CD4-positive, alpha-beta T cell treated with Interleukin-15 for 1 hour (primary cell): ENCODE measurements around the gene AKR1B1.
A peak's percentile ranks its signal among the peaks of the same experiment; 100 is the strongest.

Source experiments
- DNase-seq: peaks from one replicate; pipeline ENCODE4 v3.0.0-alpha.2; 2020

The AKR1B1 gene

DNA sequence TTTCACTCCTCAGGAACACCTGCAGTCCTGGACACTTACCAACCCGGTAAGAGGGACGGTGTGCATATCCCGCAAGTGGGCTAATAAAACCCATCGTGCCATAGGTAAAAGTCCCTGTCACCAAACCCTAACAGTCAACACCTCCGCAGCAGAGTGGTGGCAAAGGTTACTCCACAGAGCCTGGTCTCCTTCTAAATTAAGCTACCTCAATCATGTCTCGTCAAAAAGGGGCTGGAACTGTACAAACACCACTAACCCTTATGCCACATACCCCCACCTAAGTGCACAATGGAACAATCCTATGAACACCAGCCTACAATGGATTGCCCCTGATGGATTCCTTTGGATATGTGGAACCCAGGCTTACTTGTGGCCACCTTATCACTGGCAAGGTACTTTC is 9.6 kb upstream of the AKR1B1 start:
- DNase-seq: no peak

DNA sequence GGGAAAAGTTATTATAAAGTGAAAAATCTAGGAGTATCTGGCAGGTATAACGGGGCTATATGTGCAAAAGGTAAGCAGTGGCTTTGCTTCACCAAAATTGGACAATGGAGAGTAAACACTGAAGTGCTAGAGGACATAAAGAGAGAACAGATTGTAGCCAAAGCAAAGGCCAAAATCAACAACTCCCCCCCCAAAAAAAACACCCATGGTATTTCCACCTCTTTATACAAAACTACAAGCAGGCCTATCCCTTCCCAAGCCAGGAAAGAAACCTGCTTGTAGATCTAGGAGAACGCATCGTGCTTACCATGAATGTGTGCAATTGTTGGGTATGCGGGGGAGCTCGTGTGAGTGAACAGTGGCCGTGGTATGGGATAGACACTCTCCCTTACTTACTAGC is 9.2 kb upstream of the AKR1B1 start:
- no peak for DNase-seq

DNA sequence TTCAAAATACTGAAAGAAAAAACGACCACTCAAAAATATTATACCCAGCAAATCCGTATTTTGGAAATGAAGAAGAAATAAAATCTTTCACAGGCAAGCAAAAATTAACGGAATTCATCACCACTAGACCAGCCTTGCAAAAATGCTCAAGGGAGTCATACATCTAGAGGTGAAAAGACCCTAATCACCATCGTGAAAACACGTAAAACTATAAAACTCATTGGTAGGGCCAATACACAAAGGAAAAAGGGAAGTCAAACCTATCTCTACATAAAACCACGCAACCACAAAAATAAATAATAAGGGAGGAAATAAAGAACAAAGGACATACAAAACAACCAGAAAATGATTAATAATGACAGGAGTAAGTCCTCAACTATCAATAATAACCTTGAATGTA is 6.6 kb upstream of the AKR1B1 start:
- DNase-seq: no peak

- no peak for DNase-seq
Observed at GRCh38 chr7:134464496-134464895, 5.6 kb upstream of the AKR1B1 start.

GRCh38 chr7:134463751-134464150 is 4.9 kb upstream of the AKR1B1 start:
- no peak for DNase-seq

DNA sequence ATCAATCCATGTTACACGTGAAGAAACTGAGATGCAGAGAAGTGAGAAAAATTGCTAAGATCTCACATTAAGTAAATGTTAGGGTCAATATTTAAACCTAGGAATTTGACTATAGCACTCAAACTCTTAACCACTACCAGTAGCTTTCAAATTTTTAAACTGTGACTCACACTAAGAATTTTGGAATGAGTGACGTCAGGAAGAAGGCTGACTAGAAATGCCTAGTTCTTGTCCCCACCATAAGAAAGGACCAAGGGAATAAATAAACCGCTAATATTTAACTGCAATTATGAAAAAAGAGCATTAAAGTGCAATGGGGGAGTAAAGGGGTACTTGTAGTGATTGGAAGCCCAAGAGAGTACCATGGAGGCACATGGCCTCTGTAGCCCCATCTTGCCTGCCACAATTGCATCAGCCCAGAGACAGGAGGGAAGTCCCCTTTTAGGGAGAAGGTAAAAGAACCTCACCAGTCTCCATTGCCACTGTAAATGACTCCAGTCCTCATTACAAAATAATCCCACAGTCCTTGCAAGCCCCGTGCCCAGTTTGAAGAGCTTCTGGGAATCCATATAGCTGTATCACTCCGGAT is 3.5 kb upstream of the AKR1B1 start:
- DNase-seq: no peak

GRCh38 chr7:134461916-134462315 is 3.0 kb upstream of the AKR1B1 start:
- no peak for DNase-seq

GRCh38 chr7:134459981-134460380 is 1.1 kb upstream of the AKR1B1 start:
- no peak for DNase-seq

DNA sequence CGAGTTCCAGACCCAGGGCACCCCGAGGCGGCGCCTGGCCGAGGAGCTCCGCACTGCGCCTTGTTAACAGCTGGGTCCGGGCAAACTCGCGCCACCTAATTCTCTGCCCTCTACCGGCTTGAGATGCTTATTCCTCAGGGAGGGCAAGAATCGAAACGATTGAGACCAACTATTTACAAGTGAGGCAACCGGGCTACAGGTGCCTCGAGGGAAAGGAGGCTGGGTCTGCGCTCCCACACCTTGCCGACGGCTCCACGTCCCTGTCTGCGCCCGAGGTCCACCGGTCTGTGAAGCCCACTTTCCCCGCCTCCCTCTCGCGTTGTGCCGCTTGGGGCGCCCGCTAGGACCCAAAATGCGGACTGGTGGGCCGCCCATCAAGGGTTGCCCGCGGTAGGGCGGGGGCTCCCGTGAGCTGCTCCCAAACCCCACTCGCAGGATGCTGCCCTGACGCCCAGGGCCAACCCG is 527 bp downstream of the AKR1B1 start:
- DNase-seq: peak; percentile 60

GRCh38 chr7:134457210-134457609 is 1.7 kb downstream of the AKR1B1 start:
- no peak for DNase-seq

DNA sequence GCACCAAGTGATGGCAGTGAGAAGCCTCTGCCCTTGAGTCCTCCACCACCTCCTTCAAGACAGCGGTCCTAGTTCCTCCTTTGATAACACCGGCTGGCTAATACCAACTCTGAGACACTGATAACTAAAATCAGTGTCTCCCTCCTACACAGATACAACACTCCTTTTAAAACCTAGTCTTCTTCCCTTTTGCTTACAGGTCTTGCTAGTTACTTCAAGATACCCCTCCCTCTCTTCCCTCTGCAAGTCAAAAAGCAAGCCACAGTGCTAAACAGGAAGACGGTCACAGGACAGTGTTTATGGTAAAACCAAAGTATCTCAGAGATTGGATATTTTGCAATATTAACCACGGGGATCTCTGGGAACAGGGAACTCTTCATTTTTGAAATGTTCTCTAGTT is 4.6 kb downstream of the AKR1B1 start:
- DNase-seq: no peak

GRCh38 chr7:134453518-134453917 is 5.4 kb downstream of the AKR1B1 start:
- DNase-seq: no peak

- no peak for DNase-seq
Observed at GRCh38 chr7:134452991-134453473, 5.9 kb downstream of the AKR1B1 start.

GRCh38 chr7:134452419-134452838 is 6.5 kb downstream of the AKR1B1 start:
- DNase-seq: no peak

DNA sequence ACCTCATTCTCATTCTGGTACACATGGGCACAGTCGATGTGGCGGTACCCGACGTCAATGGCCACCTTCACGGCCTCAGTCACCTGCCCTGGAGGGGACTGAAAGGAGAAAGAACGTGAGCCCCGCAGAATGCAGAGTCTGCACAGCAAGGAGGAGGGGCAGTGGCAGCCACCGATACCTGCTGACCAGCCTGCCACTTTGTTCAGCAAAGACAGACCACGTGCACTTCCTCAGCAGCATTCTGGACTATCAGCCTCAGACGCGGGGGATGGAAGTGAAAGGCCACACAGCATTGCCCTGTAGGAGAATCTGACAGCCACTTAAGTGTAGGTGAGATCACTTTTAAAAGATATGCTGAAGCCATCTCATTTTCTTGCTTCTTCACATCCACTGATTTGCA is 7.2 kb downstream of the AKR1B1 start:
- no peak for DNase-seq

- no peak for DNase-seq
Observed at GRCh38 chr7:134450294-134451000, 8.5 kb downstream of the AKR1B1 start.

DNA sequence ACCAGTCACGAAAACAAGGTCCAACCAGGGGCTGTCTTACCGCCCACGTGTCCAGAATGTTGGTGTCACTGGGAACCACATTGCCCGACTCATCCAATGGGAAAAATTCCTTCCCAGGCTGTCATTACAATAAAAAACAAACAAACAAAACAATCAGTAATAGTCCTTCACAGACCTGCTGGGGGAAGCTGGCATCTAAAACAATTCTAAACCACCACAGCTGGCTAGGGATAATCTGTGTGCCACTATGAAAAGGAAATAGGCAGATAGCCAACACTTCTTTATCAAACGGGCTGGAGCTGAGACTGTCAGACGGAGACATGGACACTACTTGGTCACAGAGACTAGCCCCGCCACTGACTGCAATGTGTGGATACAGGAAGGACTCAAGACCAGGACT is 9.2 kb downstream of the AKR1B1 start:
- no peak for DNase-seq

DNA sequence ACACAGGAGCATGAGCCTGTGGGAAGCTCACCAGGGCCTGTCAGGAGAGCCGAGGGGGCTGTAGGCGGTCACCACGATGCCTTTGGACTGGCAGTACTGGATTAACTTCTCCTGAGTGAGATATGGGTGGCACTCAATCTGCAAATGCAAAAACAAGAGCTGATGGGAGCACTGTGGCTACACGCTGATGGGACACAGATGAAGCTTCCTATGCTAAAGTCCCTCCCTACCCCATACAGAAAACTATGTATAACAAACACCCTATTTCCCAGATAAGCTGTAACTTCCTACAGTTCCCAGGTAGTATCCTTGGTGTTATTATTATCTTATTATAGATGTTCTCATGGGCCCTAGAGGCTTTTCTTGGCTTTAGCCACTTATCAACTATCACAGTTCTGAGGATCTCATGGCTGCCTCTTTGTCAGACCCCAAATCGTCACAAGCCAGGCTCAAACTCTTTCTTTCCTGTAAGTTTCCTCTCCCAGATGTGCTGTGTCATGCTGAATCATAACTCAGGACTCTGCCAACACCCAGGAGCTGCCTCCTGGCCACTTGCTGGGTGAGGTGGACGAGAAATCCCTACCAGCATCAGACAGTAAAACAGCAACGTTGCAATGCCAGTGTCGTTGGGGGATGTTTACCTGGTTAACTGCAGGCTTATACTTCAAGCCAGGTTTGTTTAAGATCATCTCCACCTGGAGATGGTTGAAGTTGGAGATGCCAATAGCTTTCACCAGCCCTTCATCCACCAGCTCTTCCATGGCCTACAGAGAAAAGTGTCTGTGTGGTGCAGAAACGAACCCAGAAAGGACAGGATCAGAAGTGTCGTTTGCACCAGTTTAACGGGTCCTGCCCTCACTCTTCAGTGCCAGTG is 10.3 kb downstream of the AKR1B1 start:
- DNase-seq: no peak

GRCh38 chr7:134447383-134447782 is 11.5 kb downstream of the AKR1B1 start:
- DNase-seq: no peak

- no peak for DNase-seq
Observed at GRCh38 chr7:134446923-134447322, 12.0 kb downstream of the AKR1B1 start.

GRCh38 chr7:134446446-134446845 is 12.5 kb downstream of the AKR1B1 start:
- no peak for DNase-seq

DNA sequence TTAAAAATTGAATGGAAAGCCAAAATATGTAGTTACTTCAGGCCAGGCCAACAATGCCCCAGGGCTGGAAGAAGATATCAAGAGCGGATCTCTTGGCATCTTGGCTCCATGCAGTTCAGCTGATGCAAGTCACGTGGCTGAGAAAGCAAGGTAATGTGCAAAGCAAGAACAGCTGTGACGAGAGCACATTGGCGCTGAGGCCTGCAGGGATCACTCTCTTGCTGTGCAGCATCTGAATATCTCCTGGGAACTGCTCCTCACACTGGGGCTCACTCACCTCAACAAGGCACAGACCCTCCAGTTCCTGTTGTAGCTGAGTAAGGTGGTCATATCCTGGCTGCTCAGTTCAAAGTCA is 14.0 kb downstream of the AKR1B1 start:
- DNase-seq: no peak

DNA sequence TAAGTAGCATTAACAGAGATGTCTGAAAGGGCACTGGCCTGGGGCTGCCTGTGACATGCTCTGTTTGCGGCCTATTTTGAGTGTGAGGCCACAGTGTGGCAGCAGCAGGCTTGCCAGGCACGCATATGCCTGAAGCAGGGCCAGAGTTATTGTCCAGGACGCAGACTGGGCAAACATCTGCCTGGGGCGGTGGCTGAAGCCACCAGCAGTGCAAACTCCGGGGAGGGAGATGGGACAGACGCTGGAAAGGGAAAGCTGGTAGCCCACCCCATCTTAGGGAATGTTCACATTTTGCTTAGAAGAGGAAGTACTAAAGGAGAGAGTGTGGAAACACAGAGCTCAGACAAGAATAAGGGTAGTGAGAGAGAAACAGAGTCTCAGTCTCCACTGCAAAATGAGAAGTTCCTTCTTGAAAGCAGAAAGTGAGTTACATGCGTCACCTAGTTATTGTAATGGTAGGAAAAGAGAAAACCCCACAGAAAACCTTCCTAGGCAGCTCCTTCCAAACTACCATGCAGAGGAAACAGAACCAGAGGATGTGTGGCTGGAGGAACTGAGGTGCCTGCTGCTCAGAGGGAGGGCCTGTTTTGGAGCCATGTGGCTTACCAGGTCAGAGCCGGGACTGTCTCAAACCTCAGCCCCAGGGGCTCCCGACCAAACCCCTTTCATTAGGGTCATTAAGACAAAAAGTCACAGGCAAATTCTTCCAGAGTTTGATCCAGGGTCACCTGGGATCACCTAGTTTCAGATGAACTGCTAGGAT is 14.5 kb downstream of the AKR1B1 start:
- DNase-seq: no peak
